Dermis microvascular lymphatic vessel endothelial cell (primary cell): ENCODE results near the gene MBTD1. TPM values are rescaled to one million over a fixed set of nuclear protein-coding genes. Genes with fewer than 3 reads are reported as not detected.
"Not testable (repeated sequence)": the region's sequence is repeated elsewhere in the genome, so short reads cannot be mapped to it uniquely, and the experiment has no call there.

Experiments
- DNase-seq, 2 donors: peaks; one replicate each; pipeline versions ENCODE4 v3.0.0 to v3.0.0-alpha.2; 2010; ENCODE audit warnings: low read depth in 2 of 2
- total RNA-seq: library from RNA; depleted of rRNA; stranded (reverse); fragments of >200 nt; gene quantifications from 2 replicates; pipeline ENCODE4 v1.2.1, GENCODE V29; 2014

The MBTD1 gene
- total RNA-seq, 1 donor from 2014 or later, result 9.1 TPM

- no peak for DNase-seq
Observed at GRCh38 chr17:51189162-51189561, 70.7 kb downstream of the MBTD1 start.

- DNase-seq, result no peak
Observed at GRCh38 chr17:51188271-51188833, 71.5 kb downstream of the MBTD1 start.

DNA sequence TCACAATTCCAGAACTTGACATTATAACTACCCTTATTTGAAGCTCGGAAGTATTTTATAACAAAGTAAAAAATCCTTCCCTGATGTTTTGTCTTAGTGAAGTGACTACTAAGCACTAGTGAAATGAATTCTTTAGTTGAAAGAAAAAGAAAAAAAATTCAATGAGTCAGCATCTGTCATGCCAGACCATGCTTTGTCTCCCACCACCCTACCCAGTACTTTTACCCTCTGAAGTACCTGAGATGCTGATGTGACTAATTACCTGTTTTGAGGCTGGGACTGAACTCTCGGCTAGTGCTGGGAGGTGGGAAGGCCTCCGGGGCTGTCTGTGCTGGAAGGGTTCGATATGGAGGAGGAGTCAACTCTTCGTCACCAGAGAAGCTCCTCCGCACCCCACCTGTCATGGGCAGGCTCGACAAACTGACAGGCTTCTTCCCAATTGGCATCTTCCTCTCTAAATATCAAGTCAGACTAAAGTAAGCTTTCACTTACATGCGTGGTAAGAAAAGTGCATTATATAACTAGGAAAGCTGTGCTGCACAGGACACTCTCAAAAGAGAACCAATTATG, 74.0 kb downstream of the MBTD1 start:
- no peak for DNase-seq

- DNase-seq, result peak; percentile 31 to 77
Observed at GRCh38 chr17:51184124-51184523, 75.7 kb downstream of the MBTD1 start.

- DNase-seq, result no peak
Observed at GRCh38 chr17:51180486-51180885, 79.4 kb downstream of the MBTD1 start.

DNA sequence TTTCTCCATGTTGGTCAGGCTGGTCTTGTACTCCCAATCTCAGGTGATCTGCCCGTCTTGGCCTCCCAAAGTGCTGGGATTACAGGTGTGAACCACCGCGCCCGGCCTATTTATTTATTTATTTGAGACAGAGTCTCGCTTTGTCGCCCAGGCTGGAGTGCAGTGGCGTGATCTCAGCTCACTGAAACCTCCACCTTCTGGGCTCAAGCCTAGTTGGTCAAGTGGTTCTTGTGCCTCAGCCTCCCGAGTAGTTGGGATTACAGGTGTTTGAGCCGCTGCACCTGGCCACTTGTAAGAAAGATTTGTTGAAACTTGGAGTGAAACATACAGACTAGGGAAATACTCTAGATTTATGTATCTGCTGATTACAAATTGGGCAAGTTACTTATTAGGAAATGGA, 87.8 kb downstream of the MBTD1 start:
- not testable (repeated sequence) for DNase-seq

DNA sequence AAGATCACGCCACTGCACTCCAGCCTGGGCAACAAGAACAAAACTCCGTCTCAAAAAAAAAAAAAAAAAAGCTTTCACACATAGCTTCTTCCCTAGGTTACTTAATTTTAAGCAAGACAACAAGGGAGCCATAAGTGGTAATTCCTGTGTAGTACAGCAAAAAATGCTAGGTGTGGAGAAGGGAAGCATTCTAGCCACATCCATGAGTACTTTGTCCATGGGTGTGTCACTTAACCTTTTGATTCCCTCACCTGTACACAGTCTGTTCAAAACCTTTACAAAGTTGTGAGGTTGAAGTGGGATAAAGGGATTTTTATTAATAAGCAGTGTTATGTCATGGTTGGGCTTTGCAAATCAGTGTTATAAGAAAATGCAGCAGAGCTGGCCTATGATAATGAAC, 89.1 kb downstream of the MBTD1 start:
- no peak for DNase-seq

- DNase-seq, result no peak
Observed at GRCh38 chr17:51169340-51169739, 90.5 kb downstream of the MBTD1 start.

GRCh38 chr17:51166987-51167931, 92.6 kb downstream of the MBTD1 start:
- peak in 1 of 2 donors; percentile 52 for DNase-seq

- peak; percentile 50 to 86 for DNase-seq
Observed at GRCh38 chr17:51166198-51166986, 93.5 kb downstream of the MBTD1 start, which contains the start of gene NME2. Gene NME2 (plus strand): TSS chr17:51166411. CDS start chr17:51166831, 420 bp downstream.

- DNase-seq, result no peak
Observed at GRCh38 chr17:51165680-51166197, 94.1 kb downstream of the MBTD1 start.

DNA sequence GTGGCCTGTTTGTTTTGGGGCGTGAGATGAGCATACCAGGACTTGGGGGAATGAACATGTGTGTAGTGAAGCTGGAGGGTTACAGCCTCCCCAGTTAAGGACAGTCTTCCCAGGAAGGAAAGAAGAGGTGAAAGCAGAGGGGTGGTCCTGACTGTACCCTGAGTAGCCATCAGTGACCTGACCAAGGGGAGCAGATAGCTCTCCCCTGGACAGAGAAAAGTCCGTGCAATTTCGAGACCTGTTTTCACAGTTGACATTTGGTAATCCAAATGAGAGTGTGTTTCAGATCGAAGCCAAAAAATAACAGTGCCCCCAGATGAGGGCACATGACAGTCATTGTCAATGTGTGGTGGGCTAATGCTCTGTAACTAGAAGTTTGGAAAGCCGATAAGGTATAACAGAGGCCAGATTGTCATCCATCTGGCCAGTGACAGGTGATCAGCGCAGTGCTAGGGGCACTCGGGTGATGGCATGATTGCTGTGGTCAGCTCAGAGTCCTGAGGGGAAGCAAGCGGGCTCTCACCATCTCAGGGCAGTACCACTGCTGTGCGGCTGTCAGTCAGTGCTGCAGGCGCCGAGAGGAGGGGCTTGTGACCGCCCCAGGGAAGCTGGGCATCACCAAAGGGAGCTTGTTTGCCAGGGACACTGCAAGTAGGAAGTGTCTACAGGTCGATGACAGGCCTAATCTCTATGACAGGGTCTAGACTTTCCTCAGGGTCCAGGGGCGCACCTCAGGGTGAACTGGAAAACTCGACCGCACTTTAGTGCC, 94.8 kb downstream of the MBTD1 start:
- no peak for DNase-seq

GRCh38 chr17:51161541-51161940, 98.3 kb downstream of the MBTD1 start:
- DNase-seq, result no peak

- no peak for DNase-seq
Observed at GRCh38 chr17:51159604-51160003, 100.2 kb downstream of the MBTD1 start.

GRCh38 chr17:51155416-51155815, 104.4 kb downstream of the MBTD1 start:
- DNase-seq, result no peak

- peak in 1 of 2 donors; percentile 10 for DNase-seq
Observed at GRCh38 chr17:51154176-51154575, 105.7 kb downstream of the MBTD1 start.

- peak; percentile 100 for DNase-seq
Observed at GRCh38 chr17:51153210-51154072, 106.4 kb downstream of the MBTD1 start, which contains the start of gene NME1. Gene NME1 (plus strand): TSS chr17:51153559. CDS start chr17:51155655, 2,096 bp downstream.

- DNase-seq, result peak in 1 of 2 donors; percentile 52
Observed at GRCh38 chr17:51152766-51153209, 107.1 kb downstream of the MBTD1 start.

GRCh38 chr17:51150932-51151331, 108.9 kb downstream of the MBTD1 start:
- no peak for DNase-seq
